HG03432 (cell line): ENCODE data around the gene CFAP99.

ENCODE experiments used
- ATAC-seq: cut with Tn5 transposase; IDR thresholded peaks from one replicate; pipeline ENCODE4 v1.9.1; 2021; ENCODE audit warnings: mild to moderate bottlenecking, moderate library complexity; ENCODE audit not compliant: unreplicated experiment

CFAP99 gene

GRCh38 chr4:2409381-2409783 is 9.4 kb upstream of the CFAP99 start:
- ATAC-seq = no peak

GRCh38 chr4:2411786-2412510 is 6.8 kb upstream of the CFAP99 start:
- ATAC-seq = no peak

DNA sequence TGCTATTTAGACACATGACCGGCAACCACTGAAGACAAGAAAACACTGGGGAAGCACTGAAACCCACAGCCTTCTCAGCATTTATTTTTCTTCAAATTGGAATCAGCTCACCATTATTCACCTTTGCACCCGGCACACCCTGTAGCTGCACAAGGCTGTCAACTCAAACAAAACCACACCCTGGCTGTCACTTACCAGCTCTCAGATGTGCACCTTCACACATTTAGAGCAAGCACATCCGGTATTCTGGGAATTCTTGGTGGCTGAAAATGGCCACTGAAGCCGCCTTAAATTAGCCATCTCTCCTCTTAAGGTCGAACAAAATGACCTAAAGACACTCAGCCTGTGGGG is 6.2 kb upstream of the CFAP99 start:
- peak; percentile 37 for ATAC-seq

- peak; percentile 51 for ATAC-seq
Observed at GRCh38 chr4:2412885-2413716, 5.7 kb upstream of the CFAP99 start.

DNA sequence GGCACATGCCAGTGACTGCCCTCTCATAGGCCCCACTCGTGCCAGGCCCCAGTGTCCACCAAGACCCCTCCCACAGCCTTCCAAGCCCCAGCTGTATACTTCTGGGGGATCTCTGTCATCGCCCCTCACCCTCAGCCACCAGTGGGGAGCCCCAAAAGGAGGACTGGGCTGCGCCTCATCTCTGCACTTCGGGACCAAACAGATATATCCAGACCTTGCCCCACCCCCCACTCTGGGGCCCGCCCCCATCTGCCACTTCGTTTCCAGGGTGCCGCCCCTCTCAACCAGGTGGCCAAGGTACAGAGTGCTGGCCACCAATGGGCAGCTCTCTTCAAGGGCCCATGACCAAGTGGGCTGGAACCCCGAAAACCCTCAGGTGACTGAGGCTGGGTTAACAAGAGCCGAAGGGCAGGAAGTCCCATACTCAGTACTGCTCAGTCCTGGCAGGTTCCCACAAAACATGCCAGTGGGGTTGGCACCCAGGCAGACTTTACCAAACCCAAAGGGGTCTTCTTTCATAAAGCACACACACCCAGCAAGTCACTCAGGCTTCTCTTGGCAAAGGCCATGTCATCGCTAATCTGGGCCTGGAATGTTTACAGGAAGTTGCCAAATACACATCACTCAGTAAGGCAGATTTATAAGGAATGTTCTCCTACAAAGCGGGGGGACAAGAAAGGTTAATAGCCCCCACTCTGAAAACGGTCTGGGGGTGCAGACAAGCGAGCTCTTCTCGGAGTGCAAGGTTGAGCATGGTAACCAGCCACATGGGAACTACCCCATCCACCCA is 4.7 kb upstream of the CFAP99 start:
- ATAC-seq = no peak

DNA sequence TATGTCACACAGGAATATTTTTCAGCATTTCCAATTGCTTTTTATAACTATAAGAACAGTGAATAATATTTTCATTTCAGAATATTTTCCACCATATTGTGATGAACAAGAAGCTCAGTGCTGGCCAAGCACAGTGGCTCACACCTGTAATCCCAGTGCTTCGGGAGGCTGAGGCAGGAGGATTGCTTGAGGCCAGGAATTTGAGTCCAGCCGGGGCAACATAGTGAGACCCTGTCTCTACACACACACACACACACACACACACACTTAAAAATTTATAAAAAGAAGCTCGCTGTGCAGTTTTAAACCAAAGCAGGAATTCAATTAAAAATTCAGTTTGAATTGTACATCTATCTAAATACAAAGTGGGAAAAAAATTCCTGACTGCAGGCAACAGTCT is 3.5 kb upstream of the CFAP99 start:
- ATAC-seq = no peak

DNA sequence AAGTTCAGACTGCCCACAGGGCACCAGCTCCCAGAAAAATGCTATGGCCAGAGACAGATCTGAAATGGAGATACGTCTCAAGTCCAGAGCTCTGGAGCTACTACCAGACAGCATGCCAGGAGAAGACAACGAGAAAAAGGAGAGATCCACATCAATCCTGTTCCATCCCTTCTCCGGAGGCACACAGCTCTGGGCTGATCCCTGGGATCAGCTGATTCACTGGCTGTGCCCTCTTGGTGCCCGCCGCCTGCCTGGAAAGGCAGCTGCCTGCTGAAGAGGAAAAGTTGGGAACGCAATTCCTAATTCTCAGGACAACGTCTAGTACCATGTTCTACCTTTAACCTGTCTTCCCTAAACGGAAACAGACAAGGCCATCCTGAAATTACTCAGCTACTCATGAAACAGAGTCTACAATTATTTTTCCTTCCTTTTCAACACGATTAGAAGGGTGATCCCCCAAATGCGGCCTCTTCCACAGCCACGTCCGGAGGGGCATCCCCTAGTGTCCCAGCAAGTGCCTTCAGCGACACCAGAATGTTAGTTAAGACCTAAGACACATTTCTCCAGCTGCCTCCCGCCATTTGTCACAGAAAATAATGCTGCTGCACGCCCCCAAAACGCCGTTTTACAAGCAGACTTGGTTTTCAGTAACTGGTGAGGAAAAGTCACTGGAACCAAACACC is 2.7 kb upstream of the CFAP99 start:
- no peak for ATAC-seq

DNA sequence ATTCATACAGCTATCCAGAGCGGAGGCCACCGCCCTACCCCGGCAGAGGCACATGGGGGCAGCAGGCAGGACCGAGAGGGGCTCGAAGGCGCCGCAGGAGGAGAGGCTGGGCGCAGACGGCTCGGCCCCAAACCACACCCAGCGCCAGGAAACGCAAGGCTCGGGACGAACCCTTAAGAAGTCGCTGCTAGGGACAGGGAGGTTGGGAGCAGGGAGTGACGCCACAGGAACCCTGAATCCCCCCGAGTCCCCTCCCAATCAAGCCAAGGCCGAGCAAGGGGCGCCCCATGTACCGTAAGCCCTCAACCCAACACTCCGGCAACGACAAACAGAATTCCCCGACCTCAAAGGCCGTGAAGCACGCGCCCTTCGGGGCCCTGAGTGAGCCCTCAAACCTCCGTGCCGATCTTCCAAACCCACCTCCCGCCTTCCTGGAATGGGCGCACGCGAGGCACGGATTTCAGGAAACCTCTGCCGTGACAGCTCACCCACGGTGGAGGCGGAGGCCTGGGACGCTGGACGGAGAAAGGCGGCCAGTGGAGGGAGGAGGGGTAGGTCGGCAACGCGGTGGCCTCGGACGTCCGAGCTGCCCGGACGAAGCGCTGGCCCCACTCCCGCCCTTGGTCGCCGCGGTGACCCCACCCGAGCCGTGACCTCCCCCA is 2.1 kb upstream of the CFAP99 start:
- ATAC-seq = no peak

DNA sequence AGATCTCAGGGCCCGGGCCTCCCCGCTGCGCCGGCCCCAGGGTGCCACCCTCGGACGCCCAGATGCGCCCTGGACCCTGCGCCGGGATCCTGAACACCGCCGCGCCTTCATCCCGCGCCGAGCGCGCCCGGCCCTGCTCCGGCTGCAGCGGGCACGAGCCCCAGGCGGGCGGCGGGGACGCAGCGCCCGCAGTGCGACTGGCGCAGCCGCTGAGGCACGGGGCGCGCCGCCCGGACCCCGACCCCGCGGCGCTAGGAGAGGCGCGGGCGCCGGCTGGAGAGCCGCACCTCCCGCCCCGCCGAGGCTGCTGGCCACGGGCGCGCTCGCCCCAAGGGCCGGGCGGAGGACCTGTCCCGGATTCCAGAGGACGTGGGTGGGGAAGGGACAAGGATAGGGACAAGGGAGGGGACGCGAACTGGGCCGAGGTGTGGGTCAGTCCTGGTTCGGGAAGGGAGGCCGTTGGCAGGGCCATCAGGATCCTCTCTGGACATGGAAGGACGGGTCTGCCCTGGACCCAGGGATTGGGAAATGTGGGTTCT is 1.5 kb upstream of the CFAP99 start:
- ATAC-seq = no peak

DNA sequence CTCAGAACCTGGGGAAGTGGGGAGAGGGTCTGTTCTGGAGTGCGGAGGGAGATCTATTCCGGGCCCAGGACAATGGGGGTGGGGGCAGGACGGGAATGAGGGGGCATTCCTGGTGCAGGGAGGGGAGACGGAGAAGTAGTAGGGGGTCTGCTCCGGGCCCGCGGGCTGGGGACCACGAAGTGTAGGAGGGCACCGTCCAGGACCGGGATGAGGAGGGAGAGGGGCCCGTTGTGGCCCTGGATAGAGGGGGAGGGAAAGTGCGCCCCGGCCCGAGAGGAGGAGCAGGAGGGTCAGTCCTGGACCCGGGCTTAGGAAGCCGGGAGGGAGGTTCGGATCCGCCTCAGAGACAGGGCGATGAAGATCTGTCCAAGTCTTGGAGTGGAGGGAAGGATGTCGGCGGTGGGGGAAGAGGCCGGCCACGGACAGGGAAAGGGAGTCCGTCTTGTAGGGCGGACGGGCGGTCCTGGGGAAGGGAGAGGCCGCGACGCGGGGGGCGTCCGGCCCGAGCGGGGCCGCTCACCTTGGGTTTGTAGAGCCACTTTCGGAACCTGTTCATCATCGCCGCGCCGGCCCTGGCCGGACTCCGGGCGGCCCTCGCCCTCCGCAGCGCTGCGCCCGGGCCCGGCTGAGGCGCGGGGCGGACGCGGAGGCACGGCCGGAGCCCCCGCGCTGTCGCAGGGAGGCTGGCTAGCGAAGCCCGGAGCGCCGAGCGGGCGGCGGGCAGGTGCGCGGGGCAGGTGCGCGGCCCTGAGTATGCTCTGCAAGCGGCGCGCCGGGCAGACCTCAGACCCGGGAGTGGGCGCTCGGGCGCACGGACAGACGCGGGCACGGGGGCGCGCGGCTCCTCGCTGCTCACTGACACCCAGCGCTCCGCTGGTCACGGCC is 748 bp upstream of the CFAP99 start, which contains the start of gene ZFYVE28:
TSS of gene ZFYVE28 (minus strand) at position 881 of the 885 bp plus-strand sequence. CDS start at position 559, 322 bp downstream.
- ATAC-seq = no peak

GRCh38 chr4:2419814-2420213 is 1.1 kb downstream of the CFAP99 start:
- ATAC-seq = no peak

DNA sequence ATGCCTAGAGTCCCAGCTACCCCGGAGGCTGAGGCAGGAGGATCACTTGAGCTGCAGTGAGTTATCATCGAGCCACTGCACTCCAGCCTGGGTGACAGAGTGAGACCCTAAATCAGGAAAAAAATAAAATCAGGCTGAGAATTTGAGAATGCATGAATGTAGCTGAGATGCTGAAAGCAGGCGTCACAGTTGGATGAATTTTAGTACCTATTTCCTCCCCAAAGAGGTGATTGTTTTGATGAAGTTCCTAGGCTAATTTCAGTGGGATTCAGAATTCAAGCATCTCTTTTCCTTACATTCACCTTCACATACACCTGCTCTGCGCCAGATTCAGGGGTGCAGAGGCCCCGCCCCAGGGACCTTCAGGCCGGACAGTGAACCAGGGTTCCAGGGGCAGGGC is 3.2 kb downstream of the CFAP99 start:
- no peak for ATAC-seq

DNA sequence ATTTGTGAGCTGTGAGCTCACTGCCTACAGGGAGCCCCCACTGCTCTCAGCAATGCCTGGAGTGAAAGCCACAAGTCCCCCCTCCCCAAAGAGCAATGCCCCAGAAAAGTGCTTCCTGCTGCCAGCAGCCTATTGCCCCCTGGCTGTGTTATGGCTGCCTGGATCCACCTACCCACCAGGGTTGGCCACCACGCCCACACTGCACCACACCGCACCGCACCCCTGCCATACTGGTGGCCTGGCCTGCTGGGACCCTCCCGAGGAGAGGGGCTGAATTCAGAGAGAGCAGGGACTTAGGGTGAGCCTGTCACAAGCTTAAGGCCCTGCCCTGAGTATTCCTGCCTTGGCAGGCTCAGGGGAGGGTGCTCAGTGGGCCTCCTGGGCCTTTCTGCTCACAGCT is 4.3 kb downstream of the CFAP99 start:
- ATAC-seq = no peak

DNA sequence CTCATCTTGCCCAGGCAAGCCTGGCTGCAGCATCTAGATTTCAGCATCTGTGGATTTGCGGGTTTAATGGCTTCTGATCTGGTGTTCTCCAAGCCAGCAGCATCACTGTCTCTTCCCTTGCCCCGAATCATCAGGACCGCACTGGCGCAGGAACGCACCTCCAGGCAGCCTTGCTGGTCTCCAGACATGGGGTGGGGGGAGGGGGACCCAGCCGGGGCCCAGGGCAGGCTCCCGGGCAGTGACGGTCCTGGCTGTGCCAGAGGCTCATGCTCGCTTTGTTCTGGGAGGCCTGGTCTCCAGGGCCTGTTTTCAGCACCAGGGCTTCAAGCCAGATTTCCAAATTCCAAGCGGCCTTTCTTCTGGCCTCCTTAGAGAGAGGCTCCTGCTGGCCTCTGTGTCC is 4.9 kb downstream of the CFAP99 start:
- no peak for ATAC-seq

DNA sequence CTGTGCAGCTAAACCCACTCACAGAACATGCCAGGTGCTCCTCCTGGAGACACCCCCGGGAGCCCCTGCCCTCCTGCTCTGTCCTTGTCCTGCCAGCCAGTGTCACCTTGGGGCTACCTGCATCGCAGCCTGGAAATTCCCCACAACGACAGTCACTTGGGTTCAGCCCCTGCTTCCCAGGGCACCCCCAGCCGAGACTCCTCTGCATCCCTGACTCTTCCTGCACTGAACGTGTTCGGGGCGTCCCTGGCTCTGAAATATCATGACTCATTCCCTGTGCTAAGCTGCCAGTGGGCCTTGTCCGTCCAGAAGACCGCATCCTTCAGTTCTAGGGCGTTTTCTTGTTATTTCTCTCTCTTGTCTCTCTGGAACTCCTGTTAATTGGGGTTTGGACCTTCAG is 5.8 kb downstream of the CFAP99 start:
- ATAC-seq = no peak

GRCh38 chr4:2425386-2426068 is 6.8 kb downstream of the CFAP99 start:
- no peak for ATAC-seq

- no peak for ATAC-seq
Observed at GRCh38 chr4:2426069-2426397, 7.3 kb downstream of the CFAP99 start.

DNA sequence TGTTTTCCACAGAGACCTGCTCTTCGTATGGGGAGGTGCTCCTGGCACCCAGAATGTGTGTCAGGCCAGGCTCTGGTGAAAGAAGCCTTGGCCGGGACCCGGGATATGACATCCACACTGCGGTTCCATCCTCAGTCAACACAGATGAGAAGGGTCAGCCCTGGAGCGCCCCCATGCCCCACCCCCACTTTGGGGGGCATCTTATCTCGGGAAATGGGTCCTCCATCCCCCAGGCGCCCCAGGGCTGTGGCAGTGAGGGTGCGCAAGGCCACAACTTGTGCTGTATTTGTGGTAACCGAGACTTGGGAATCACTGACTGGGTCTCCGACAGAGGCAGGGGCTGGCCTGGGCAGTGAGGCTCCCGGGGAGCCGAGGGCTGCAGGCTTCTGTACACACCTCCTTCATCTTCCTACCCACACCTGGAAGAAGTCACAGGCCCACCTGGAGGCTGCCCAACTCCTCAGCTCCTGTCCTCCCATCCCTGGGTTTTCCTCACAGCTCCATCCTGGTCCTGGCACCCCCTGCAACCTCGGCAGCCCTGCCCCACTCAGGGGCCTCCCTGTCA is 8.0 kb downstream of the CFAP99 start:
- no peak for ATAC-seq
